NCI-H345 treated with DMSO at 0.1 percent for 48 hours (cell line): ENCODE results near the gene MAFF.

ENCODE experiments used
- DNase-seq: peaks from one replicate; lab custom pipeline; 2025; ENCODE audit not compliant: unreplicated experiment; lab: John Stamatoyannopoulos, UW

MAFF gene

GRCh38 chr22:38203090-38203810 is 1.5 kb downstream of the MAFF start:
- DNase-seq, result no peak

GRCh38 chr22:38203855-38204514 is 2.2 kb downstream of the MAFF start:
- DNase-seq, result no peak

- DNase-seq, result no peak
Observed at GRCh38 chr22:38204784-38205183, 3.0 kb downstream of the MAFF start.

GRCh38 chr22:38205261-38206128 is 3.7 kb downstream of the MAFF start:
- no peak for DNase-seq

- no peak for DNase-seq
Observed at GRCh38 chr22:38207898-38208432, 6.2 kb downstream of the MAFF start.

- DNase-seq, result no peak
Observed at GRCh38 chr22:38208551-38208968, 6.8 kb downstream of the MAFF start.

- DNase-seq, result no peak
Observed at GRCh38 chr22:38211556-38211955, 9.8 kb downstream of the MAFF start.

- no peak for DNase-seq
Observed at GRCh38 chr22:38212442-38212841, 10.6 kb downstream of the MAFF start.

GRCh38 chr22:38213319-38213989 is 11.7 kb downstream of the MAFF start:
- no peak for DNase-seq

GRCh38 chr22:38213990-38214301 is 12.2 kb downstream of the MAFF start:
- no peak for DNase-seq

GRCh38 chr22:38214302-38215056 is 12.7 kb downstream of the MAFF start:
- no peak for DNase-seq

- no peak for DNase-seq
Observed at GRCh38 chr22:38215156-38216038, 13.6 kb downstream of the MAFF start.

GRCh38 chr22:38218661-38219622 is 17.1 kb downstream of the MAFF start:
- DNase-seq, result no peak

- no peak for DNase-seq
Observed at GRCh38 chr22:38219632-38220031, 17.8 kb downstream of the MAFF start.

GRCh38 chr22:38220163-38220562 is 18.4 kb downstream of the MAFF start:
- DNase-seq, result no peak

GRCh38 chr22:38220653-38221386 is 19.0 kb downstream of the MAFF start:
- DNase-seq, result no peak

- DNase-seq, result no peak
Observed at GRCh38 chr22:38221407-38221806, 19.6 kb downstream of the MAFF start.
